ENCODE results near the gene ST6GALNAC1.

Gene ST6GALNAC1

GRCh38 chr17:76684756-76685155 lies 41.2 kb upstream of the ST6GALNAC1 start:
- Histone ChIP-seq H3K36me3 (ENCODE audit: low read length) (no peaks in the 10 kb centered on the region), H3K9me2 (replicated peaks; ENCODE audit: insufficient read depth, low read length) (no peaks in the 10 kb centered on the region), H3K9me3 (ENCODE audit: insufficient read depth, low read length) (no peaks in the 10 kb centered on the region), H3K27ac (ENCODE audit: low read depth, low read length) (no peak overlapping the region), H3K4me2 (ENCODE audit: low read depth, low read length, poor library complexity, severe bottlenecking) (no peak overlapping the region), H2AFZ (ENCODE audit: low read depth, low read length, severe bottlenecking) (no peak overlapping the region), H3K27me3 (ENCODE audit: low read length) (no peaks in the 10 kb centered on the region), H3K79me2 (ENCODE audit: insufficient read depth, low read length) (no peaks in the 10 kb centered on the region), H3F3A (ENCODE audit: insufficient read depth) (no peaks in the 10 kb centered on the region), H3K4me3 (ENCODE audit: insufficient read depth, low read length, poor library complexity, severe bottlenecking) (no peak overlapping the region), H4K20me1 (ENCODE audit: low read depth, low read length) (no peaks in the 10 kb centered on the region), H3K9ac (ENCODE audit: low read length) (no peak overlapping the region)
- no peak for TF ChIP-seq EZH2phosphoT487 (conservative IDR thresholded peaks at IDR 0.05; ENCODE audit: low read length)
- no peak for TF ChIP-seq CTCF (IDR thresholded peaks at IDR 0.05; ENCODE audit: insufficient read depth, low read length, poor library complexity, severe bottlenecking)

- H3K9me3 ChIP-seq (ENCODE audit: insufficient read depth, low read length), result no peaks in the 10 kb centered on the region
- no peak overlapping the region for H3K9ac ChIP-seq (ENCODE audit: low read length)
- H3K4me3 ChIP-seq (ENCODE audit: insufficient read depth, low read length, poor library complexity, severe bottlenecking), result no peak overlapping the region
- no peak for TF ChIP-seq EZH2phosphoT487 (conservative IDR thresholded peaks at IDR 0.05; ENCODE audit: low read length)
- TF ChIP-seq CTCF (IDR thresholded peaks at IDR 0.05; ENCODE audit: insufficient read depth, low read length, poor library complexity, severe bottlenecking), result no peak
- H3K79me2 ChIP-seq (ENCODE audit: insufficient read depth, low read length), result no peaks in the 10 kb centered on the region
- H3F3A ChIP-seq (ENCODE audit: insufficient read depth), result no peaks in the 10 kb centered on the region
- no peak overlapping the region for H3K4me2 ChIP-seq (ENCODE audit: low read depth, low read length, poor library complexity, severe bottlenecking)
- H3K36me3 ChIP-seq (ENCODE audit: low read length), result no peaks in the 10 kb centered on the region
- H4K20me1 ChIP-seq (ENCODE audit: low read depth, low read length), result no peaks in the 10 kb centered on the region
- no peak overlapping the region for H2AFZ ChIP-seq (ENCODE audit: low read depth, low read length, severe bottlenecking)
- no peaks in the 10 kb centered on the region for H3K27me3 ChIP-seq (ENCODE audit: low read length)
- no peak overlapping the region for H3K27ac ChIP-seq (ENCODE audit: low read depth, low read length)
- no peaks in the 10 kb centered on the region for H3K9me2 ChIP-seq (replicated peaks; ENCODE audit: insufficient read depth, low read length)
Observed at GRCh38 chr17:76683921-76684745, 40.6 kb upstream of the ST6GALNAC1 start.

- Histone ChIP-seq H4K20me1 (ENCODE audit: low read depth, low read length) (no peaks in the 10 kb centered on the region), H3K36me3 (ENCODE audit: low read length) (no peaks in the 10 kb centered on the region), H3K4me3 (ENCODE audit: insufficient read depth, low read length, poor library complexity, severe bottlenecking) (no peak overlapping the region), H3K27ac (ENCODE audit: low read depth, low read length) (no peak overlapping the region), H3F3A (ENCODE audit: insufficient read depth) (no peaks in the 10 kb centered on the region), H3K9me3 (ENCODE audit: insufficient read depth, low read length) (no peaks in the 10 kb centered on the region), H3K9me2 (replicated peaks; ENCODE audit: insufficient read depth, low read length) (no peaks in the 10 kb centered on the region), H3K79me2 (ENCODE audit: insufficient read depth, low read length) (no peaks in the 10 kb centered on the region), H3K9ac (ENCODE audit: low read length) (no peak overlapping the region), H3K4me2 (ENCODE audit: low read depth, low read length, poor library complexity, severe bottlenecking) (no peak overlapping the region), H3K27me3 (ENCODE audit: low read length) (no peaks in the 10 kb centered on the region), H2AFZ (ENCODE audit: low read depth, low read length, severe bottlenecking) (no peak overlapping the region)
- TF ChIP-seq CTCF (IDR thresholded peaks at IDR 0.05; ENCODE audit: insufficient read depth, low read length, poor library complexity, severe bottlenecking) (peak; percentile 18), EZH2phosphoT487 (conservative IDR thresholded peaks at IDR 0.05; ENCODE audit: low read length) (no peak)
Observed at GRCh38 chr17:76683011-76683755, 39.6 kb upstream of the ST6GALNAC1 start.
